Activated CD8-positive, alpha-beta memory T cell treated with anti-CD3 and anti-CD28 coated beads for 1 hour (primary cell): ENCODE results near the gene MAST2.
"Not testable (repeated sequence)": the region's sequence is repeated elsewhere in the genome, so short reads cannot be mapped to it uniquely, and the experiment has no call there.

ENCODE experiments used
- DNase-seq, 2 donors: peaks; one replicate each; pipeline ENCODE4 v3.0.0-alpha.2; 2020; ENCODE audit warnings: low read depth in 1 of 2; ENCODE audit errors: extremely low read depth in 1 of 2

MAST2 gene

DNA sequence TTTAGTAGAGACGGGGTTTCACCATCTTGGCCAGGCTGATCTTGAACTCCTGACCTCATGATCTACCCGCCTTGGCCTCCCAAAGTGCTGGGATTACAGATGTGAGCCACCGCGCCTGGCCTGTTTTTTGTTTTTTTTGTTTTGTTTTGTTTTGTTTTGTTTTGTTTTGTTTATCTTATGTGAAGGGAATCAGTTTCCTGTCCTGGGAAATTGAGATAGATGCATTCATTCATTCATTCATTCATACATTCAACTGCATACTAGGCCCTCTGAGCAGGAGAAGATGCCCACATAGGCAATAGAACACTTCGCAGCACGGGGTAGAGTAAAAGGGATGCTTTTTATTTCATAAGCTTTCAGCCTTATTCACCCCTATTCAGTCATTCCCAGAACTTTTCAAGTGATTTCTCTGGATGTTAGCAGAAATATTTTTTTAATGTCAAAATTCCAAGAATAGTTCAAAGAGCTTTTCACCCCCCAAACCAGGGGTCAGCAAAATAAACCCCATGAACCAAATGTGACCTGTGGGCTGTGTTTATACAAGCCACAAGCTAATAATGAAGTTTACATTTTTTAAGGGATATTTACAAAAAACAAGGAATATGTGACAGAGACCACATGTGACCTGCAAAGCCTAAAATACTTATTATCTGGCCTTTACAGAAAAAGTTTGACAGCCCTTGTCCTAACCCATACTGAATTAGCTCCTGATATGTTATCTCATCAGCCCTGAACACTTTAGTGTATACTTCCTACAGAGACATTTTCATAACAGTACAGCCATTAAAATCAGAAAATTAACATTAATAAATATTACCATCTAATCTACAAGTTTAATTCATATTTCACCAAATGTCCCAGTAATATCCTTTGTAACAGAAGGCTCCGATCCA, 127.1 kb downstream of the MAST2 start:
- DNase-seq = no peak

DNA sequence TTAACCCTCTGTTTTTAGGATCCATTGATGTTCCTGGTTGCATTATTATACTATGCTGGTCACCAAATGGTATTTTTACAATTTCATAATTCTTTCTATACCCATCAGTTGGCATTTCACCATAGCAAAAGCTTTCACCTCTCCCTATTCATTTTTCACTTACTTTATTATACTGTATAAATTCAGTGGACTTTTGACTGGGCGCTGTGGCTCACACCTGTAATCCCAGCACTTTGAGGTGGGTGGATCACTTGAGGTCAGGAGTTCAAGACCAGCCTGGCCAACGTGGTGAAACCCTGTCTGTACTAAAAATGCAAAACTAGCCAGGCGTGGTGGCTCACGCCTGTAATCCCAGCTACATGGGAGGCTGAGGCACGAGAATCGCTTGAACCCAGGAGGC, 128.8 kb downstream of the MAST2 start:
- not testable (repeated sequence) for DNase-seq

DNA sequence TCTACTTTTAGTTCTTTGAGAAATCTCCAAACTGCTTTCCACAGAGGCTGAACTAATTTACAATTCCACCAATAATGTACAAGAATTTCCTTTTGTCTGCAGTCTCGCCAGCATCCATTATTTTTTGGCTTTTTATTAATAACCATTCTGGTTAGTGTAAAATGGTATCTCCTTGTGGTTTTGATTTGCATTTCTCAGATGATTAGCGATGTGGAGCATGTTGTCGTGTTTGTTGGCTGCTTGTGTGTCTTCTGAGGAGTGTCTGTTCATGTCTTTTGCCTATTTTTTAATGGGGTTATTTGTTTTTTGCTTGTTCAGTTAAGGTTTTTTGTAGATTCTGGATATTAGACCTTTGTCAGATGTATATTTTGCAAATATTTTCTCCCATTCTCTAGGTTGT, 131.5 kb downstream of the MAST2 start:
- DNase-seq = no peak

DNA sequence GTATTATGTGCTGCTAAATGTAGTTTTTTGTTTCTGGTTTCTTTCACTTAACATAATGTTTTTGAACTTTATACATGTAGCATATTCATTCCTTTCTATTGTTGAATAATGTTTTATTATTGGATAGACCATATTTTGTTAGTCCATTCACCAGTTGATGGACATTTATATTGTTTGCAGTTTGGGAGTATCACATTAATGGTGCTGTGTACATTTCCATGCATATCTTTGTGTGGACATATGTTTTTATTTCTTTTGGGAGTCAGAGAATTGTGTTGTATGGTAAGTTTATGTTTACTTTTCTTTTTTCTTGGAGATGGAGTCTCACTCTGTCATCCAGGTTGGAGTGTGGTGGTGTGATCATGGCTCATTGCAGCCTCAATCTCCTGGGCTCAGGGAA, 134.6 kb downstream of the MAST2 start:
- no peak for DNase-seq

DNA sequence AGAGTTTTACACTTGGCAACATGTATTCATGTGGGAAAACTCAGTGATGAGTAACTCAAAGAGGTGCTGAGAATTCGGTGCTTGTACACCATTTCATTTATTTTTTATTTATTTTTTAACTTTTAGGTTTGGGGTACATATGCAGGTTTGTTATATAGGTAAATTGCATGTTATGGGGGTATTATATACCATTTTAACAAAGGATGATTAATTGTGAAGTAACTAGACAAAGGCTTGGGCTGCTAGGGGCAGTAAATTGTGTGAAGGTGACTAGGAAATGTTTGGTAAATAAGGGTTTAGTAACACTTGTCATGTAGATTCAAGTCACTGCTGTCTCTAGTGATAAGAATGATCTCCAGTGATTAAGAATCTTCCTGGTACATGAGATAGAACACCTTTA, 139.0 kb downstream of the MAST2 start:
- no peak for DNase-seq

DNA sequence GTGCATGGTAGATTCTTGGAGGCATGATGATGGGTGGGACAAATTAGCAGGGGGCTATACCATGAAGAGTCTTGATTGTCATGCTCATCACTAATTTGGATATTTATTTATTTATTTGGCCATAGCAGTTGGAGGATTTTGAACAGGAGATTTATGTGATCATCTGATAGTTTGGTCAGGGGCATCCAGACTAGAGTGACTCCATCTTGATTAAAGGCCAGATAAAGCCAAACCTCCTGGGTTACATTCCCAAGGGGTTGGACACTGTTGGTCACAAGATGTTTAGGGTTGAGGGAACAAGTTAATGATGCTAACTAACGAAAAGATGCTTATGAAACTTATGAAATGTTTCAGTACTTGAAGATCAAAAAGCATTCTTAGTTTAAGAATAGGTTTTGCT, 139.8 kb downstream of the MAST2 start:
- DNase-seq = no peak

DNA sequence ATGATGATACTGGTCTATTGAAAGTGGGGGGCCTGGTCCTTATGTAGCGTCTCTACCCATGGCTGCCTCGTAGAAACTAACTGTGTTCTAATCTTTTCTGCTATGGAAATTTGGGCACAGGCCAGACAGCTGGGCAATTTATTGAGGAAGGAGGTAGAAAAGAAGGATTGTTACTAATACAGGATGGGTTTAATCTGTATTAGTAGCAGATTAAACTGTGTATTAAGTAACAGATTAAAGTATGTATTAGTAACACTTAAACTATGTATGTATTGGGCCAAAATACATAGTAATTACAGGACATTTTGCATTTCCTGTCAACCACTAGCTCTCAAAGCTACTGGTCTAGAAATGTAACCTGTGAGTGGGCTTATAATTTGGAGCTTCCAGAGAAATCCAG, 142.0 kb downstream of the MAST2 start:
- DNase-seq = no peak

DNA sequence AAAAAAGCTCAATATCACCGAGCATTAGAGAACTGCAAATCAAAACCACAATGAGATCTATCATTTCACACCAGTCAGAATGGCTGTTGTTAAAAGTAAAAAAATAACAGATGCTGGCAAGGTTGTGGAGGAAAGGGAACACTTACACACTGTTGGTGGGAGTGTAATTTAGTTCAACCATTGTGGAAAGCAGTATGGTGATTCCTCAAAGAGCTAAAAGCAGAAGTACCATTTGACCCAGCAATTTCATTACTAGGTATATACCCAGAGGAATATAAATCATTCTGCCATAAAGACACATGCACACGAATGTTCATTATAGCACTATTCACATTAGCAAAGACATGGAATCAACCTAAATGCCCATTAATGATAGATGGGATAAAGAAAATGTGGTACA, 146.1 kb downstream of the MAST2 start:
- not testable (repeated sequence) for DNase-seq

DNA sequence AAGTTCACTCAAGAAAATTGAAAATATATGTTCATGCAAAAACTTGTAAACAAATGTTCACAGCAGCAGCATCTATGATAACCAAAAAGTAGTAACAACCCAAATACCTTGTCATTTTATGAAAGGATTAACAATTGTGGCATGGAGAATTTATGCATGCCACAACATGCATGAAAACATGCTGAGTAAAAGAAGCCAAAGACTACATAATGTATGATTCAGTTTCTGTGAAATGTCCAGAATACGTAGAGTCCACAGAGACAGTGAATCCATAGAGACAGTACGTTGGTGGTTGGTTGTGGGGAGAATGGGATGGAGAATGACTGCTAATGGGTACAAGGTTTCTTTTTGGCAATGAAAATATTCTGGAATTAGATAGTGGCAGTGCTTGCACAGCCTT, 148.7 kb downstream of the MAST2 start:
- DNase-seq = no peak

DNA sequence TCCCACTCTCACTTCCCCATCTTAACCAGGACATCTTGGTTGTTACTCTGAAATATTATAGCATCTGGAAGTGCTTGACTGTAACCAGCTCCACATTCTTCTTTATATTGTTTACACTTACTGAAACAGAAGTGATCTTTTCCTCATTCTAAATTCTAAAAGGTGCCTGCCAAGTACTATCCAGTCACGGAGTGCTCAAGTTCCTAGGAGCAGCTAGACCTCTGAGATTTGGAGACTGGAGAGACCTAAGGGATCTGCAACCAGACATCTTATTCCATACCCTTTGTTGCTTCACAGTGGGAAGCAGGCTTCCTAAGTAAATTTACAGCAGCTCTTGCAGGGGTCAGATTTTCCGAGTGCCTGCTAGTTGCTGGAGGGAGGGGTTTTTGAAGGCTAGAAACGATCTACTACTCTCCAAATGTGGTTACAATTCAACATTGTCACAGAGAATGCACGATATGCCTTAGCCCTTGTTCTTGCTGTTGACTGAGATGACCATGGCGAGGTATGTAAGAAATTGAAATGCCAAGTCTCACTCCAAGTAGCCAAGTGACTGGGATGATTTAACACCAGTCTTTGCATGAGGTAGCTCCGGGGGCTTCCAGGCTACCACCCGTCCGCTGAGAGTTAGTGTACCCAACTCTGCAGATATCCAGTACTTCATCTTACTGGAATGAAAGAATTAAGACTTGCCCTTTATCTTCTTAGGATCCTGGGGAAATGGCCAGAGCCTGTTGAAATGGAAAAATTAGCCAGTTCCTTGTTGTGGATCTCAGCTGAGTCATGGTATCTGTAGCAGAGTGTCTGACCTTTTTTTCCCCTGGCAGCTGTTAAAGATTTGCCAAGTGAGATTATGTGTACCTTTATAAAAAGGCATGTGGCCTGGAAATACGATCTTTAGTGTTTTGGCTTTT, 150.8 kb downstream of the MAST2 start:
- DNase-seq = no peak

DNA sequence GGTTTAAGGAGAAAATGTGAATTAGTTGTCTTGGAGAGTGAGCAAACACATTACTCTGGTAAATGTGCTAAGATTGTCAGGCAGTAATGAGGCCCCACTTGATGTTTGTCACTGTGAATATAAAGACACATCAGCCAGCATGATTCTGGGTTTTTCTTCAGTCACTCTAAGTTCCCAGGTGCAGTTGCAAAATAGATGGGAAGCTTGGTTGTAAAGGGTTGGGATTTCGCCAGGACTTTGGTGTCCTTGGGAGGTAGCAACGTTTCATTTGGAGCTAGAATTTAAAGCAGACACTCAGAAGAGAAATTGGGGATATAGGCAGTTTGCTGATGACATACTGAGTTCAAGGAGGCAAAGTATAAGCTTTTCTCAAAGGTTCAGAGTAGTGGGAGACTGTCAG, 154.3 kb downstream of the MAST2 start:
- DNase-seq = no peak

DNA sequence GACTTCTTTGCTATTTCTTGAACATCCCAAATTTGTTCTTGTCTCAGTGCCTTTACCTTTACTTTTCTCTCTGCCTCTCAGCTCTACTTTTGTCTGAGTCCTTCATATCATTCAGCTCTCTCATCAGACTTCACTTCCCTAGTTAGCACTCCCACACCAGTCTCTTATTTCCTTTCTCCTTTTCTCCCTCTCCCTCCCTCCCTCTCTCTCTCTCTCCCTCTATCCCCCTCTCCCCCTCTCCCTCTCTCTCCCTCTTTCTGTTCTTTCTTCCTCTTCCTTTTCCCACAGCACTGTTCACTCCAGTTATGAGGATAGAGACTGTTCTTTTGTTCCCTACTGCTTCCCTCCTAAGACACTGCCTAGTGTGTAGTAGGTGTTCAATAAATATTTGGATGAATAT, 154.9 kb downstream of the MAST2 start:
- DNase-seq = no peak

DNA sequence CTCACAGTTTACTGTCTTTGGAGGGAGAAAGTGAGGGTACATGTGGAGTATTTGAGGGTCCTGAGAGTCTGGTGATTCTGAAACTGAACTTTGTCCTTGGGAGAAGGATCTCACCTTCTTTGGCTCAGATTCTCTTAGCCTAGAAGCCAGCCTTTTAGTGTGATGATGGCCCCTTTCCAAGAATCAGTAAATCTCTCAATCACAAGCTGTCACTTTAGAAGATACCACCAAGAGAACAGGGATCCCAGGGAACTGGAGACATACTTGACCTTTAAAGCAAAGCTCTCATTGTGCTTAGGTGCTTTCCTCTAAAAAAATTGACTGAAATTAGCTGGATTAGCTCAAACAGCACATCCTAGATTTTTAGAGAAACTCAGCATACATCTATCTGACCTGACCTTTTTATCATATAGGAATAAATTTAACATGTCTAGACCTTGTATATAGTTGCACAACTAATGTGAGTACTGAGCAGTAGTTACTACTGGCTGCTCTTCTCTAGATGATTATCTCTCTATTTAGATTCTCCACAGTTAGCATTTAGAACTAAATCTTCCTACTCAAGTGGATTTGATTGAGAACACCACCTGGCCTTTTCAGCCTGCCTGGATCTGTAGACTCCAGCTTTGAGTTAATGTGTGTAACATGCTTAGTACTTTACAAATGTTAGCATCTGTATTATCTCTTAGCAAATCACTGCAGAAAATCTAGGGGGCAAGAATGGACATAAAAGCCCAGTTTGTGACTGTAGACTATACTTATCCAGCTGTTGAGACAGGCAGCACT, 157.7 kb downstream of the MAST2 start:
- no peak for DNase-seq

DNA sequence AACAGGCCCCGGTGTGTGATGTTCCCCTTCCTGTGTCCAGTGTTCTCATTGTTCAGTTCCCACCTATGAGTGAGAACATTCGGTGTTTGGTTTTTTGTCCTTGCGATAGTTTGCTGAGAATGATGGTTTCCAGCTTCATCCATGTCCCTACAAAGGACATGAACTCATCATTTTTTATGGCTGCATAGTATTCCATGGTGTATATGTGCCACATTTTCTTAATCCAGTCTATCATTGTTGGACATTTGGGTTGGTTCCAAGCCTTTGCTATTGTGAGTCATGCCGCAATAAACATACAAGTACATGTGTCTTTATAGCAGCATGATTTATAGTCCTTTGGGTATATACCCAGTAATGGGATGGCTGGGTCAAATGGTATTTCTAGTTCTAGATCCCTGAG, 158.5 kb downstream of the MAST2 start:
- DNase-seq = not testable (repeated sequence)

DNA sequence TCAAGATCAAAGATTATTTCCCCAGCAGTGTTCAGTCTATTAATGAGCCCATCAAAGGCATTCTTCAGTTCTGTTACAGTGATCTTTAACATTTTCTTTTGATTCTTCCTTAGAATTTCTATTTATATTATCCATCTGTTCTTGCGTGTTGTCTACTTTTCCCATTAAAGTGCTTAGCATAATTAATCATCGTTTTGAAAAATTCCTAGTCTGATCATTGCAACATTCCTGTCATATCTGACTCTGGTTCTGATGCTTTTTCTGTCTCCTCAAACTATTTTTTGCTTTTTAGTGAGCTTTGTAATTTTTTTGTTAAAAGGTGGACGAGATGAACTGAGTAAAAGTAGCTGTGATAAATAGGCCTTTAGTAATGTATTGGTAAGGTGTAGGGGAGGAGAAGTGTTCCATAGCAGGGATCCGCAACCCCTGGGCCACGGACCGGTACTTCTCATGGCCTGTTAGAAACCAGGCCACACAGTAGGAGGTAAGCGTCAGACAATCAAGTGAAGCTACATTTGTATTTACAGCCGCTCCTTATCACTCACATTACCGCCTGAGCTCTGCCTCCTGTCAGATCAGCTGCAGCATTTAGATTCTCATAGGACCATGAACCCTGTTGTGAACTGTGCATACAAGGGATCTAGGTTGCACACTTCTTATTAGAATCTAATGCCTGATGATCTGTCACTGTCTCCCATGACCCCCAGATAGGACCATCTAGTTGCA, 165.7 kb downstream of the MAST2 start:
- no peak for DNase-seq

DNA sequence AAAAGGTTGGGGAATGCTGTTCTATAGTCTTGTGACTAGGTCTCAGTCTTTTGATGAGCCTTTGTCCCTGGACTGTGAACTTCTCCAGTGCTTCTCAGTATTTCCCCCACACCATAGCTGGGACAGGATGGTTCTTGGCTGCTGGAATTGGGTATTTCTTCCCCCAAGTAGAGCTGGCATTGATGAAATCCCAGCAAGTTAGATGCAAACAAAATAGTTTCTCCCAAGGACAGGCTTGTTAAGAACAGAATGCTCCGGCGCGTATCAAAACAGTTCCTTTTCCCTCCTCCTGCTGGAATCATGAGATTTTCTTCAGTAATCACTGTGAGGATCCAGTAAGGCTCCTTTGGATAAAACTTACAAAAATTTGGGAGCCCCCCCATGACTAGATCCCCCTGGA, 166.5 kb downstream of the MAST2 start:
- DNase-seq = no peak

DNA sequence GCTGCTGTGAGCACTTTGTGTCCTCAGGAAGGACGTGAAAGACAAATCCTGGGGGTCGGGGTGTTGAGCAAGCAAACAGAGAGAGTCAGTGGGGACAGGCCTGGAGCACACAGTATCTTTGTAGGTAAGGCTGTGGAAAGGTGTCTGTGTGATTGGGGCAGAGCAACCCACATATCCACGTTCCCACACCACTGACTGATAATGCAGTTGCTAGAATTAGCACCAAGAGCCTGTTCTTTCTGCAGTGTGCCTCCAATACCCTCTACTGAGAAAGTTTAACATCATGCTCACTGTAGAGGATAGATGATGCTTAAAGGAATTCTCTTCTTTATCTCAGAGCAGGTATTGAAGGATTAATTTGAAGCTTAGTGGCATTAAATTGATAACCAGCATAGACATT, 167.9 kb downstream of the MAST2 start:
- DNase-seq = no peak

DNA sequence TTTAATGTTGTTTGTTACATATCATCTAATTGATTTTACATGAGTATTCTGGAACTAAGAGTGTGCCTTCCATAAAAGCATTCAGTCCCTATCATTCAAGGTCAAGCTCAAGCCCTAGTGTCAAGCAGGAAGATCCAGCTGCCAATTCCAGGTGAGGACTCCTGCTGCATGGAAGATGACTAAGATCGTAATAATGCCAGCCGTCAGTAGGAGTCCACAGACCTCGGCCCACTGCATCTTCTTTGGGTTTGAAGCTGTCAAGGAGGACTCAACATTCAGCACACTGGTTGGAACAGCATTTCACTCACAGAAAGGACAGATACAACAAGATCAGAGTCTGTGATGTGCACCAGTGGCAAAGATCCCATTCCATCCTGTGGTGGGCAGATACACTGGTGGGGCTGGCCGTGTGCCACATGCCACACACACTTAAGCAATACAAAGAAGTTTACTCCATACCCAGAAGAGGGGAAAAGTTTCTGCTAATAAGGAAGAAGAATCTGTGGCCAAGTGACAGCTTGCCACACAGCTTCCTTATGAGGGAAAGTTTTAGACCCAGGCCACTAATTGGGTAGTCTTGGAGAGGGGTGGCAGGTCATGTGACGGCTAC, 168.6 kb downstream of the MAST2 start:
- DNase-seq = no peak

DNA sequence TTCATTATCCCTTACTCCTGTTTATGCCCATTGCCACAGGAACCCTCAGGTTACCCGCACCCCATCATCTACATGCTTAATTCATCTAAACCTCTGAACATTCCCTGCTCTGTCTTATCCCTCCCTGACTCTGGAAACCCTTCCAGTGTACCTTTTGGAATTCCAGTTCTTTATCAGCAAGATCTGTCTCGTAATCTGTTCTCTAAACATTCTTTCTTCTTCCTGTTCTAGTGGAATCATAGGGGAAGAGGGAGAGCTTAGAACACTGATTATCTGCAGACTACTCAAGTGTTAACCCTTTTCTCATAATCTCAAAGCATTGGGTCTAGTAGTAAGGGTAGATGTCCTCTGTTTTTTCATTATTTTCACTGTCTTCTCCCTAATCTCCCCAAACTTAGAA, 169.2 kb downstream of the MAST2 start:
- no peak for DNase-seq

DNA sequence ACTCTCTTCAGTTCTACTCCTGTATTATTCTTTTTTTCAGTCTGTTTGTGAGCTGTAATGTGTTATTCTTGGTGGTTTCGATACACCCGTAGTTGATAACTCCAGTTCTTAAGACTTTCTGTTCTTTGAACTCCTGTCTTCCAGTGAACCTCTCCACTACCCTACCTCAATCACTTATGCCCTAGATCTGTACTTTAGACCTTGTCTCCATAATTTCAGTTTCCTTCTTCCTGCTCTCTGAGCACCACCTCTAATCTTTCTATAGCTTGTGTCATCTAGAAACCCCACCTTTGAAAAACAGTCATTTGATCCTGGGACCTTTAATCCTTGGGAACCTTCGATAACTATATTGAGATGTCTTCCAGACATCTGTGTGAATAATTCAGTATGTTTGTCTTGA, 169.7 kb downstream of the MAST2 start:
- no peak for DNase-seq
